Hepatocyte (in vitro differentiated cells): ENCODE measurements around the gene CCIN.

Source experiments
- EZH2phosphoT487 ChIP-seq: fragments of 200-600 bp; sonication (generic); IDR thresholded peaks from one replicate; pipeline ENCODE4 v1.6.1; 2018; ENCODE audit warnings: antibody characterized with exemption, mild to moderate bottlenecking, low read depth, moderate library complexity; ENCODE audit not compliant: unreplicated experiment, severe bottlenecking
- TF ChIP-seq, protein P1 (sequence below): fragments of 200-600 bp; sonication (generic); IDR thresholded peaks from 2 replicates; pipeline ENCODE4 v1.5.1; 2016; ENCODE audit warnings: antibody characterized with exemption, mild to moderate bottlenecking; ENCODE audit not compliant: poor library complexity

DNA sequence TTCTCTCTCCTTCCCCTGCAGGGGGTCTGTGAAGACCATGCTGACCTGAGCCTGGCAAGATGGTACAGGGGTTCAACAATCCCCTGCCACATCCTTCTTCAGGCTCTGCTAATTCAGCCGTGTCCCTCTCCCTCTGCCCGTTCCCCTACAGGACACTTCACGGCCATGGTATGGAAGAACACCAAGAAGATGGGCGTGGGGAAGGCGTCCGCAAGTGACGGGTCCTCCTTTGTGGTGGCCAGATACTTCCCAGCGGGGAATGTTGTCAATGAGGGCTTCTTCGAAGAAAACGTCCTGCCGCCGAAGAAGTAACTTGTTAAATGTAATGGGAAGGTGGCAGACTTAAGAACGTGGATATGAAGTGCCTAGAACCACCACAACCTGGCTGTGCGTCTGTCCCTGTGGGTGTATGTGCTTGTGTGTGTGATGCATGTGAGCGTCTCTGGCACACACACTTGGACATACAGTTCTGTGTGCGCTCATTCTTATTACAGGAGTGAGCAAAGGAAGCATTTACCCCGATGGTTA lies 6.9 kb upstream of the CCIN start:
- TF ChIP-seq, protein P1, sequence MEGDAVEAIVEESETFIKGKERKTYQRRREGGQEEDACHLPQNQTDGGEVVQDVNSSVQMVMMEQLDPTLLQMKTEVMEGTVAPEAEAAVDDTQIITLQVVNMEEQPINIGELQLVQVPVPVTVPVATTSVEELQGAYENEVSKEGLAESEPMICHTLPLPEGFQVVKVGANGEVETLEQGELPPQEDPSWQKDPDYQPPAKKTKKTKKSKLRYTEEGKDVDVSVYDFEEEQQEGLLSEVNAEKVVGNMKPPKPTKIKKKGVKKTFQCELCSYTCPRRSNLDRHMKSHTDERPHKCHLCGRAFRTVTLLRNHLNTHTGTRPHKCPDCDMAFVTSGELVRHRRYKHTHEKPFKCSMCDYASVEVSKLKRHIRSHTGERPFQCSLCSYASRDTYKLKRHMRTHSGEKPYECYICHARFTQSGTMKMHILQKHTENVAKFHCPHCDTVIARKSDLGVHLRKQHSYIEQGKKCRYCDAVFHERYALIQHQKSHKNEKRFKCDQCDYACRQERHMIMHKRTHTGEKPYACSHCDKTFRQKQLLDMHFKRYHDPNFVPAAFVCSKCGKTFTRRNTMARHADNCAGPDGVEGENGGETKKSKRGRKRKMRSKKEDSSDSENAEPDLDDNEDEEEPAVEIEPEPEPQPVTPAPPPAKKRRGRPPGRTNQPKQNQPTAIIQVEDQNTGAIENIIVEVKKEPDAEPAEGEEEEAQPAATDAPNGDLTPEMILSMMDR = no peak
- no peak for TF ChIP-seq EZH2phosphoT487
